Endodermal cell (in vitro differentiated cells): Measurements from ENCODE around the gene CLCN5. TPM values are rescaled to one million over a fixed set of nuclear protein-coding genes. Genes with fewer than 3 reads are reported as not detected.

ENCODE experiments used
- DNase-seq: peaks from one replicate; pipeline ENCODE4 v3.0.0-alpha.2; 2017
- H3K27ac ChIP-seq: 2 replicates; pipeline ENCODE4 v1.5.1; 2013; ENCODE audit warnings: mild to moderate bottlenecking, low read depth, low read length, moderate library complexity
- H3K27me3 ChIP-seq: 2 replicates; pipeline ENCODE4 v1.6.1; 2013; ENCODE audit warnings: mild to moderate bottlenecking, low read length, moderate library complexity; ENCODE audit not compliant: insufficient read depth, control insufficient read depth, poor library complexity, severe bottlenecking
- H3K36me3 ChIP-seq: 2 replicates; pipeline ENCODE4 v1.7.0; 2013; ENCODE audit warnings: mild to moderate bottlenecking, low read length, moderate library complexity; ENCODE audit not compliant: control insufficient read depth, insufficient read depth
- H3K4me1 ChIP-seq: one replicate; pipeline ENCODE4 v1.7.0; 2013; ENCODE audit warnings: low read length; ENCODE audit not compliant: control insufficient read depth, insufficient read depth
- H3K4me3 ChIP-seq: 2 replicates; pipeline ENCODE4 v1.5.1; 2013; ENCODE audit warnings: mild to moderate bottlenecking, low read length, moderate library complexity
- H3K9ac ChIP-seq: 2 replicates; pipeline ENCODE4 v1.6.1; 2013; ENCODE audit warnings: mild to moderate bottlenecking, low read length, moderate library complexity; ENCODE audit not compliant: poor library complexity, severe bottlenecking; ENCODE audit errors: extremely low read depth
- H3K9me3 ChIP-seq: 2 replicates; pipeline ENCODE4 v1.6.1; 2013; ENCODE audit warnings: mild to moderate bottlenecking, low read length, moderate library complexity; ENCODE audit not compliant: control insufficient read depth
- H3K27ac Mint-ChIP-seq: 2 replicates; pipeline ENCODE4 v1.8.0; 2020; ENCODE audit warnings: mixed read lengths
- H3K27me3 Mint-ChIP-seq: 2 replicates; pipeline ENCODE4 v1.8.0; 2021; ENCODE audit warnings: mild to moderate bottlenecking, mixed read lengths; ENCODE audit not compliant: insufficient read depth
- H3K36me3 Mint-ChIP-seq: 2 replicates; pipeline ENCODE4 v1.8.0; 2020; ENCODE audit warnings: low read depth, mixed read lengths
- H3K4me1 Mint-ChIP-seq: 2 replicates; pipeline ENCODE4 v1.8.0; 2020; ENCODE audit warnings: mixed read lengths
- H3K4me3 Mint-ChIP-seq: 2 replicates; pipeline ENCODE4 v1.8.0; 2020; ENCODE audit warnings: mild to moderate bottlenecking, moderate library complexity, mixed read lengths
- H3K9me3 Mint-ChIP-seq: 2 replicates; pipeline ENCODE4 v1.8.0; 2020; ENCODE audit warnings: mild to moderate bottlenecking, mixed read lengths
- WGBS, 2 experiments: methylation state at CpG; one replicate each; pipeline versions ENCODE4 v1.1.5 to v1.1.7; 2013; ENCODE audit warnings: missing lambda C conversion rate in 2 of 2, mixed read lengths in 1 of 2; ENCODE audit not compliant: insufficient coverage in 1 of 2, insufficient read length in 1 of 2; 5-methylcytosine and 5-hydroxymethylcytosine counted together
- total RNA-seq, 2 donors: library from RNA; stranded (reverse); fragmentation: NEBNext Ultra II Directional in 1 of 2; extraction: Animal tissue kit (Norgen Biotek cat#: 25700) in 1 of 2; gene quantifications; 2 replicates in 1 of 2; 3 replicates in 1 of 2; pipeline ENCODE4 v1.2.1, GENCODE V29; 2021
- TF ChIP-seq, protein P1 (sequence below): fragments of 200-600 bp; sonication (generic); conservative IDR thresholded peaks from 2 replicates; pipeline ENCODE4 v1.5.0; 2021; ENCODE audit warnings: antibody characterized with exemption, mild to moderate bottlenecking

Gene CLCN5
- total RNA-seq, 2 donors from 2014 or later: 12.9 to 18.9 TPM

DNA sequence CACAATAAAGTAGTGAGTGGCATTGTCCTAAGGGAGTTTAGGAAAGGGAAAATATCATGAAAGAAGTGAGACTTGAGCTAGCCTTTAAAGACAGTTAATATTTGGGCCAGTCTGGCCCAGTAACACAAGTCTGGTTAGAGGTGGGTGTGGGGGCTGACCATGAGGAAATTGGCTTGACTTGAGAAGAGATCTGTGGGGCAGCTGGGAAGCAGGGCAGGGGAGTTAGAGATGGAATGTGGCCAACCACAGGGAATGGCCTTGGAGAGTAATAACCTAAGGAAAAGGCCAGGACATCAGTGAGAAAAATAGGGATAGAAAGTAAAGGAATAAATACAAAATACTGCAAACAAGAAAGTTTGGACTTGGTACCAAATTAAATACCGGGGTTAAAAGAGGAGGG, 71.3 kb downstream of the CLCN5 start:
- TF ChIP-seq, protein P1, sequence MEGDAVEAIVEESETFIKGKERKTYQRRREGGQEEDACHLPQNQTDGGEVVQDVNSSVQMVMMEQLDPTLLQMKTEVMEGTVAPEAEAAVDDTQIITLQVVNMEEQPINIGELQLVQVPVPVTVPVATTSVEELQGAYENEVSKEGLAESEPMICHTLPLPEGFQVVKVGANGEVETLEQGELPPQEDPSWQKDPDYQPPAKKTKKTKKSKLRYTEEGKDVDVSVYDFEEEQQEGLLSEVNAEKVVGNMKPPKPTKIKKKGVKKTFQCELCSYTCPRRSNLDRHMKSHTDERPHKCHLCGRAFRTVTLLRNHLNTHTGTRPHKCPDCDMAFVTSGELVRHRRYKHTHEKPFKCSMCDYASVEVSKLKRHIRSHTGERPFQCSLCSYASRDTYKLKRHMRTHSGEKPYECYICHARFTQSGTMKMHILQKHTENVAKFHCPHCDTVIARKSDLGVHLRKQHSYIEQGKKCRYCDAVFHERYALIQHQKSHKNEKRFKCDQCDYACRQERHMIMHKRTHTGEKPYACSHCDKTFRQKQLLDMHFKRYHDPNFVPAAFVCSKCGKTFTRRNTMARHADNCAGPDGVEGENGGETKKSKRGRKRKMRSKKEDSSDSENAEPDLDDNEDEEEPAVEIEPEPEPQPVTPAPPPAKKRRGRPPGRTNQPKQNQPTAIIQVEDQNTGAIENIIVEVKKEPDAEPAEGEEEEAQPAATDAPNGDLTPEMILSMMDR: no peak
- no peak for DNase-seq
- no peak overlapping the region for H3K4me3 ChIP-seq
- Mint-ChIP-seq H3K4me3 (no peak overlapping the region), H3K4me1 (no peaks in the 10 kb centered on the region), H3K27ac (no peak overlapping the region), H3K9me3 (peaks cover 62% of the 10 kb centered on the region), H3K36me3 (peaks cover 2% of the 10 kb centered on the region), H3K27me3 (no peaks in the 10 kb centered on the region)
- 79 to 100% methylated on average over 1 of the region's 1 CpG for WGBS, 2 experiments
- no peaks in the 10 kb centered on the region for H3K27me3 ChIP-seq
- no peak overlapping the region for H3K27ac ChIP-seq
- H3K9ac ChIP-seq: no peak overlapping the region
- H3K4me1 ChIP-seq: no peaks in the 10 kb centered on the region
- H3K9me3 ChIP-seq: no peaks in the 10 kb centered on the region
- no peaks in the 10 kb centered on the region for H3K36me3 ChIP-seq

DNA sequence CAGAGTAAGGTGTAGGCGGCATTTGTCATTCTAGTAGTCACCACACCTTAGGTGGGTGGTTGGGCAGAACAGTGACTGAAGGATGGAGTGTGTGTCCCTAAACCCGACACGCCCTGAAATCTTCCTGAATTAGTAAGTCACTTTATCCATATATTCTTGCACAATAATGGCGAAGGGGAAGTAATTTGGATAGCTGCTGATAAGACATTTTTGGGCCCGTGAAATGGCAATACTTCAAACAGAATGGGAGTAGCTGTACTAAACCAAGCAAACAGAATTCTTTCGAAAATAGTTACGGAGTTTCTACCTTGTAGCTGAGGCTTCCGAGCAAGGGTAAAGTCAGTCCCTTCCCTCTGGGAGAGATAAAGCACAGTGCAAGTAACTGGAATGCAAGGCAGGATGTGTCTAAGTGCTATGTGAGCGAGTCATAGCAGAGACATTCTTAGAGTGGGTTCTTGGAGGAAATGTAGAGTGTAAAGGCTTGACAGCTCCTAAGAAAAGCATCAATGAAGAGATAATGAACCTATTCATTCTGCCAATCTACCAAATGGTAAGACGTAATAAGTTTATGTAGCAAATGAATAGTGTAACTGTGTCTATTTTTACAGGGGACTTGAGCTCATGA, 72.8 kb downstream of the CLCN5 start:
- H3K4me1 ChIP-seq: no peaks in the 10 kb centered on the region
- Mint-ChIP-seq H3K4me1 (no peaks in the 10 kb centered on the region), H3K27ac (no peak overlapping the region), H3K27me3 (no peaks in the 10 kb centered on the region), H3K36me3 (peaks cover 2% of the 10 kb centered on the region), H3K4me3 (no peak overlapping the region), H3K9me3 (peaks cover 66% of the 10 kb centered on the region)
- H3K9me3 ChIP-seq: no peaks in the 10 kb centered on the region
- DNase-seq: no peak
- H3K9ac ChIP-seq: no peak overlapping the region
- H3K36me3 ChIP-seq: no peaks in the 10 kb centered on the region
- no peak overlapping the region for H3K27ac ChIP-seq
- TF ChIP-seq, protein P1: no peak
- H3K4me3 ChIP-seq: no peak overlapping the region
- H3K27me3 ChIP-seq: no peaks in the 10 kb centered on the region
- WGBS, 2 experiments: 80 to 94% methylated on average over 1 to 9 of the region's 10 CpGs

DNA sequence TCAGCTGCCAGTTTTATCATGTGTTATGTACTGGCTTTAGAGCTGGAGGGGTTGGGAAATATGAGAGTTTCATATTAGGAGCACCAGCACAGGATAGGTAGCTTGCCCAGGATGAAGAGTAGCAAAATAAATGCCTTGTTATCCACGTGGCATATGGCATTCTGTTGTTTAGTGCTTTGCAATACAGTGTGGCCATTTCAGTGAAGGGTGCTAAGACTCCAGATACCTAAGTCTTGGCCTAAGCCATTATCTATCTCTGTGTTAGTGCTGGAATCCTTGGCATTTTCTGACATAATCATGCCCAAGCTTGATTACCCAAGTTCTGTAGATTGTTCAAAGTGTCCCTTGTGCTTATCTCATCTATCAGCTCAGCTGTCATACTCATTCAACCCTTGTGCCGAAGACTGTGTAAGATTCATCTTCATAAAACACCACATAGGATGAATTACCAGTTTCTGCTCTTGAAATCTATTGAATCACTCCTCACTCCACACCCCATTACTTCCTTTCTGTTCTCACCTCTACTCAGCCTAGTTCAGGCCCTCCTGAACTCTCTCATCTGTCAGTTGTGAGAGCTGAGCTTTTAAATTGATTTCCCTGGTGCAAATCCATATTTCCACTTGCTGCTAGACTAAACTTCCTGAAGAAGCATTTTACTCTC, 73.5 kb downstream of the CLCN5 start:
- WGBS, 2 experiments: 80 to 91% methylated on average over 2 of the region's 2 CpGs
- Histone ChIP-seq H3K27me3 (no peaks in the 10 kb centered on the region), H3K4me3 (no peak overlapping the region), H3K9me3 (no peaks in the 10 kb centered on the region), H3K27ac (no peak overlapping the region), H3K4me1 (no peaks in the 10 kb centered on the region), H3K36me3 (no peaks in the 10 kb centered on the region), H3K9ac (no peak overlapping the region)
- Mint-ChIP-seq H3K4me1 (no peaks in the 10 kb centered on the region), H3K4me3 (no peak overlapping the region), H3K27ac (no peak overlapping the region), H3K9me3 (peaks cover 67% of the 10 kb centered on the region), H3K36me3 (no peaks in the 10 kb centered on the region), H3K27me3 (no peaks in the 10 kb centered on the region)
- TF ChIP-seq, protein P1: no peak
- DNase-seq: no peak
